DOHH2 (cell line): Measurements from ENCODE around the gene PPP1CC.

Experiments used
- CTCF ChIP-seq: fragments of 200-600 bp; sonication (generic); IDR thresholded peaks from one replicate; pipeline ENCODE4 v1.5.1; 2014; ENCODE audit warnings: antibody characterized with exemption, mild to moderate bottlenecking, low read depth, low read length; ENCODE audit not compliant: poor library complexity, severe bottlenecking
- EZH2phosphoT487 ChIP-seq: fragments of 200-600 bp; sonication (generic); IDR thresholded peaks from 2 replicates; pipeline ENCODE4 v1.6.1; 2017; ENCODE audit warnings: borderline replicate concordance, mild to moderate bottlenecking, antibody characterized with exemption, low read length, moderate library complexity, mixed read lengths

GRCh38 chr12:110676171-110676570 lies 66.5 kb downstream of the PPP1CC start:
- TF ChIP-seq CTCF = no peak
- TF ChIP-seq EZH2phosphoT487 = no peak
